ENCODE results near the gene CD46.

The CD46 gene

DNA sequence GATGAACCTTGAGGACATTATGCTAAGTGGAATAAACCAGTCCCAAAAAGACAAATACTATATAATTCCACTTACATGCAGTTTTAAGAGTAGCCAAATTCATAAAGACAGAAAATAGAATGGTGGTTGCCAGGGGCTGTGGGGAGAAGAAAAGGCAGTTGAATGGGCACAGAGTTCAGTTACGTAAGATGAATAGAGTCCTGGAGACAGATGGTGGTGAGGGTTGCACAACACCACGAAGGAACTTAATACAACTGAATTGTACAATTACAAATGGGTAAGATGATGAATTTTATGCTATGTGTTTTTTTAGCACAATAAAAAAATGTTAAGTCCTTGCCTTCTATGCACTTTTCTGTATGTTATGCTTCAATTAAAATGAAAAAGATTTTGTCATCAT, 92.5 kb downstream of the CD46 start:
- TF ChIP-seq, protein P1, sequence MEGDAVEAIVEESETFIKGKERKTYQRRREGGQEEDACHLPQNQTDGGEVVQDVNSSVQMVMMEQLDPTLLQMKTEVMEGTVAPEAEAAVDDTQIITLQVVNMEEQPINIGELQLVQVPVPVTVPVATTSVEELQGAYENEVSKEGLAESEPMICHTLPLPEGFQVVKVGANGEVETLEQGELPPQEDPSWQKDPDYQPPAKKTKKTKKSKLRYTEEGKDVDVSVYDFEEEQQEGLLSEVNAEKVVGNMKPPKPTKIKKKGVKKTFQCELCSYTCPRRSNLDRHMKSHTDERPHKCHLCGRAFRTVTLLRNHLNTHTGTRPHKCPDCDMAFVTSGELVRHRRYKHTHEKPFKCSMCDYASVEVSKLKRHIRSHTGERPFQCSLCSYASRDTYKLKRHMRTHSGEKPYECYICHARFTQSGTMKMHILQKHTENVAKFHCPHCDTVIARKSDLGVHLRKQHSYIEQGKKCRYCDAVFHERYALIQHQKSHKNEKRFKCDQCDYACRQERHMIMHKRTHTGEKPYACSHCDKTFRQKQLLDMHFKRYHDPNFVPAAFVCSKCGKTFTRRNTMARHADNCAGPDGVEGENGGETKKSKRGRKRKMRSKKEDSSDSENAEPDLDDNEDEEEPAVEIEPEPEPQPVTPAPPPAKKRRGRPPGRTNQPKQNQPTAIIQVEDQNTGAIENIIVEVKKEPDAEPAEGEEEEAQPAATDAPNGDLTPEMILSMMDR (IDR thresholded peaks at IDR 0.05; ENCODE audit: low read length, missing control alignments), result no peak
- H3K4me3 ChIP-seq (replicated peaks; ENCODE audit: low read depth, low read length), result no peak overlapping the region

More for the DNA sequence above, 92.5 kb downstream of the CD46 start:
- DNase-seq (ENCODE audit: low read depth), result peak; percentile 69

All from fibroblast of pulmonary artery (primary cell).